IMR-90 (cell line): ENCODE measurements around the gene LSM7. TPM values are rescaled to one million over a fixed set of nuclear protein-coding genes. Genes with fewer than 3 reads are reported as not detected.

Experiments
- ATAC-seq: fragments of 200-7000 bp; cut with Tn5 transposase; 2 replicates; pipeline ENCODE4 v1.9.1; 2020; ENCODE audit warnings: low read depth, mild to moderate bottlenecking, moderate library complexity
- BruUV-seq: library from RNA; stranded (reverse); fragments of 400-500 nt; replicated peaks from 2 replicates; lab custom pipeline; 2021; lab: Mats Ljungman, UMichigan
- CTCF ChIA-PET: fragments of 300-600 bp; formaldehyde crosslinking; extraction: SDS; loops from one replicate; lab custom pipeline; 2021; ENCODE audit warnings: antibody characterized with exemption; lab: Yijun Ruan, JAX
- POLR2A ChIA-PET: fragments of 300-600 bp; sonication (Branson Sonifier 250); formaldehyde crosslinking; loops from one replicate; lab custom pipeline; 2022; ENCODE audit warnings: antibody characterized with exemption; ENCODE audit not compliant: unreplicated experiment; lab: Charles Lee
- DNase-seq: peaks from one replicate; pipeline ENCODE4 v3.0.0; 2013
- H2AFZ ChIP-seq: replicated peaks from 2 replicates; pipeline ENCODE3; 2013; ENCODE audit warnings: low read length, mild to moderate bottlenecking; ENCODE audit not compliant: poor library complexity
- H2AK5ac ChIP-seq: 2 replicates; pipeline ENCODE4 v1.6.1; 2013; ENCODE audit warnings: low read depth, low read length, inconsistent platforms
- H2AK9ac ChIP-seq: replicated peaks from 2 replicates; pipeline ENCODE3; 2013; ENCODE audit warnings: mild to moderate bottlenecking, low read depth, low read length, moderate library complexity; ENCODE audit not compliant: poor library complexity
- H2BK120ac ChIP-seq: 2 replicates; pipeline ENCODE4 v1.6.1; 2013; ENCODE audit warnings: low read depth, low read length, inconsistent platforms
- H2BK15ac ChIP-seq: 3 replicates; pipeline ENCODE4 v1.6.1; 2013; ENCODE audit warnings: low read depth, low read length, inconsistent platforms
- H2BK20ac ChIP-seq: 2 replicates; pipeline ENCODE4 v1.6.1; 2013; ENCODE audit warnings: low read depth, mild to moderate bottlenecking, inconsistent platforms, low read length, moderate library complexity
- H2BK5ac ChIP-seq: 2 replicates; pipeline ENCODE4 v1.6.1; 2013; ENCODE audit warnings: mild to moderate bottlenecking, low read depth, low read length, inconsistent platforms; ENCODE audit not compliant: poor library complexity, severe bottlenecking
- H3K14ac ChIP-seq: replicated peaks from 2 replicates; pipeline ENCODE4 v1.6.1; 2013; ENCODE audit warnings: low read depth, low read length, inconsistent platforms
- H3K18ac ChIP-seq: 2 replicates; pipeline ENCODE4 v1.6.1; 2013; ENCODE audit warnings: low read depth, low read length, control low read depth
- H3K23ac ChIP-seq: 2 replicates; pipeline ENCODE4 v1.6.1; 2013; ENCODE audit warnings: low read depth, low read length, inconsistent platforms
- H3K27ac ChIP-seq: 2 replicates; pipeline ENCODE4 v1.5.1; 2013; ENCODE audit warnings: mild to moderate bottlenecking, control low read depth, low read length; ENCODE audit not compliant: insufficient read depth
- H3K27me3 ChIP-seq: 2 replicates; pipeline ENCODE4 v1.6.1; 2013; ENCODE audit warnings: low read length; ENCODE audit not compliant: control insufficient read depth, insufficient read depth
- H3K36me3 ChIP-seq: 2 replicates; pipeline ENCODE4 v1.6.1; 2013; ENCODE audit warnings: low read length, mixed read lengths; ENCODE audit not compliant: control insufficient read depth, insufficient read depth
- H3K4ac ChIP-seq: 2 replicates; pipeline ENCODE4 v1.6.1; 2013; ENCODE audit warnings: low read depth, low read length, inconsistent platforms
- H3K4me1 ChIP-seq: 2 replicates; pipeline ENCODE4 v1.6.1; 2013; ENCODE audit warnings: low read length, mixed read lengths; ENCODE audit not compliant: control insufficient read depth, insufficient read depth
- H3K4me2 ChIP-seq: 2 replicates; pipeline ENCODE4 v1.6.1; 2013; ENCODE audit warnings: low read depth, mild to moderate bottlenecking, control low read depth, low read length, moderate library complexity
- H3K4me3 ChIP-seq: 2 replicates; pipeline ENCODE4 v1.5.1; 2013; ENCODE audit warnings: low read depth, mild to moderate bottlenecking, control low read depth, low read length, moderate library complexity; ENCODE audit not compliant: insufficient read depth
- H3K56ac ChIP-seq: 2 replicates; pipeline ENCODE4 v1.6.1; 2013; ENCODE audit warnings: low read length, inconsistent platforms; ENCODE audit not compliant: insufficient read depth; ENCODE audit errors: extremely low read depth
- H3K79me1 ChIP-seq, 2 experiments: 2 replicates each; pipeline ENCODE4 v1.6.1; 2013; ENCODE audit warnings: low read length in 2 of 2, inconsistent platforms in 1 of 2, low read depth in 1 of 2
- H3K9ac ChIP-seq: 2 replicates; pipeline ENCODE4 v1.6.1; 2013; ENCODE audit warnings: low read depth, low read length, control low read depth
- H3K9me1 ChIP-seq: 2 replicates; pipeline ENCODE4 v1.6.1; 2013; ENCODE audit warnings: low read length, inconsistent platforms; ENCODE audit not compliant: insufficient read depth
- H3K9me3 ChIP-seq: 2 replicates; pipeline ENCODE4 v1.6.1; 2013; ENCODE audit warnings: low read length; ENCODE audit not compliant: control insufficient read depth, insufficient read depth
- H4K20me1 ChIP-seq: 2 replicates; pipeline ENCODE4 v1.6.1; 2013; ENCODE audit warnings: low read length, inconsistent platforms; ENCODE audit not compliant: insufficient read depth
- H4K5ac ChIP-seq: 2 replicates; pipeline ENCODE4 v1.6.1; 2013; ENCODE audit warnings: mild to moderate bottlenecking, low read depth, low read length, control low read depth
- H4K8ac ChIP-seq, 2 experiments: 2 replicates each; pipeline ENCODE4 v1.6.1; 2013; ENCODE audit warnings: low read depth in 2 of 2, low read length in 2 of 2, control low read depth in 1 of 2, inconsistent platforms in 1 of 2
- H4K91ac ChIP-seq: 2 replicates; pipeline ENCODE4 v1.6.1; 2013; ENCODE audit warnings: low read depth, low read length, inconsistent platforms; ENCODE audit not compliant: insufficient read depth
- MAZ ChIP-seq: IDR thresholded peaks from 2 replicates; pipeline ENCODE4 v1.6.1; 2012; ENCODE audit warnings: low read depth, mild to moderate bottlenecking, low read length, improper control_type of control experiment, moderate library complexity, borderline replicate concordance
- POLR2A ChIP-seq: IDR thresholded peaks from 2 replicates; pipeline ENCODE4 v1.6.1; 2012; ENCODE audit warnings: mild to moderate bottlenecking, low read depth, low read length
- RAD21 ChIP-seq: IDR thresholded peaks from 2 replicates; pipeline ENCODE4 v1.6.1; 2012; ENCODE audit warnings: low read length, improper control_type of control experiment
- WGBS, 2 experiments: methylation state at CpG; one replicate each; pipeline versions ENCODE4 v1.1.5 to v1.1.7; 2013; ENCODE audit warnings: missing lambda C conversion rate in 2 of 2; ENCODE audit not compliant: insufficient read length in 1 of 2; ENCODE audit errors: extremely low coverage in 2 of 2; 5-methylcytosine and 5-hydroxymethylcytosine counted together
- dilution Hi-C: fragments of 300-500 bp; cut with HindIII; formaldehyde crosslinking; loops from one replicate; pipeline ENCODE4 v1.14.3; 2018; ENCODE audit warnings: low sequenced_read_pairs; ENCODE audit not compliant: unreplicated experiment
- in situ Hi-C: fragments of 300-500 bp; cut with MboI; formaldehyde crosslinking; loops from 3 replicates; pipeline ENCODE4 v1.14.3; 2019; ENCODE audit warnings: low sequenced_read_pairs, inconsistent platforms, mixed read lengths
- intact Hi-C: fragments of 100-400 bp; cut with micrococcal nuclease; formaldehyde crosslinking; loops from 2 replicates; pipeline ENCODE4 v1.10.0; 2022
- polyA plus RNA-seq, 3 experiments: library from polyadenylated mRNA; depleted of rRNA; stranded (reverse); fragments of >200 nt; gene quantifications; 2 replicates each; pipeline ENCODE4 v1.2.3, GENCODE V29; 2012; ENCODE audit warnings: low replicate concordance in 1 of 3
- total RNA-seq: library from RNA; depleted of rRNA; stranded (reverse); fragments of >200 nt; gene quantifications from 2 replicates; pipeline ENCODE4 v1.2.3, GENCODE V29; 2012

Gene LSM7
- total and polyA plus RNA-seq, 2 of the 4 experiments (the other 2 are of a cell fraction) = 145 to 708 TPM

- peak overlapping the region; percentile 17; the same call in 1 of the 2 replicates for H3K56ac ChIP-seq
- H3K27me3 ChIP-seq = no peaks in the 10 kb centered on the region
- no peaks in the 10 kb centered on the region for H3K9me3 ChIP-seq
- H2BK120ac ChIP-seq = no peak overlapping the region
- H2BK20ac ChIP-seq = no peak overlapping the region
- H3K18ac ChIP-seq = no peak overlapping the region
- peak overlapping the region; percentile 84 for H3K4me2 ChIP-seq
- ChIA-PET CTCF (no interaction called here), POLR2A (no interaction called here)
- peak overlapping the region; percentile 94 for H3K4me3 ChIP-seq
- DNase-seq (no peak), ATAC-seq (no peak)
- no peak overlapping the region for H2BK5ac ChIP-seq
- H3K23ac ChIP-seq = peak overlapping the region; percentile 70
- H3K27ac ChIP-seq = no peak overlapping the region
- H2AK5ac ChIP-seq = peak overlapping the region; percentile 78
- no peak overlapping the region for H2BK15ac ChIP-seq
- H4K8ac ChIP-seq = peak overlapping the region; percentile 25 to 81; a peak in 2 of 4 replicates
- peaks cover 34 to 79% of the 10 kb centered on the region in 2 experiments for H3K79me1 ChIP-seq
- H4K20me1 ChIP-seq = peaks cover 41% of the 10 kb centered on the region
- dilution Hi-C loops (no loop called here), intact Hi-C loops (loop anchor here (2.0 to 5.0 kb wide), 3 partner anchors 63 to 307 kb away; no protein-coding TSS in a partner anchor), in situ Hi-C loops (no loop called here)
- H2AK9ac ChIP-seq = peak overlapping the region; percentile 100
- H4K5ac ChIP-seq = no peak overlapping the region
- H3K9ac ChIP-seq = peak overlapping the region; percentile 64
- 60% methylated on average over 2 of the region's 13 CpGs; no CpG with 5 or more reads in 1 of the 2 experiments for WGBS, 2 experiments
- H2AFZ ChIP-seq = no peak overlapping the region
- no TSS peak for BruUV-seq
- H3K4ac ChIP-seq = peak overlapping the region; percentile 85
- H3K9me1 ChIP-seq = no peaks in the 10 kb centered on the region
- peaks cover 14% of the 10 kb centered on the region for H3K36me3 ChIP-seq
- H4K91ac ChIP-seq = no peak overlapping the region
- TF ChIP-seq MAZ (no peak), RAD21 (no peak), POLR2A (no peak)
- peaks cover 4% of the 10 kb centered on the region for H3K4me1 ChIP-seq
- H3K14ac ChIP-seq = peak overlapping the region; percentile 78; the same call in 1 of the 2 replicates
These were observed 1.1 kb upstream of the LSM7 start for GRCh38 chr19:2329501-2329916.
